ENCODE data around the gene MED15.

GRCh38 chr22:20613301-20613700 lies 105.9 kb downstream of the MED15 start:
- TF ChIP-seq CTCF (conservative IDR thresholded peaks at IDR 0.05; ENCODE audit: low read length) (no peak), EZH2phosphoT487 (IDR thresholded peaks at IDR 0.05; ENCODE audit: borderline replicate concordance) (no peak)
